HEK293 (cell line): Measurements from ENCODE around the gene CCDC146.

Experiments used
- CTCF ChIA-PET: fragments of 350-600 bp; formaldehyde crosslinking; extraction: SDS; loops from one replicate; lab custom pipeline; 2021; ENCODE audit warnings: antibody characterized with exemption; lab: Yijun Ruan, JAX
- POLR2A ChIA-PET: fragments of 300-600 bp; formaldehyde crosslinking; extraction: SDS; loops from one replicate; lab custom pipeline; 2020; ENCODE audit warnings: antibody characterized with exemption, inconsistent platforms; lab: Yijun Ruan, JAX
- H3K27ac ChIP-seq: fragments of 200-500 bp; sonication (Bioruptor generic); 2 replicates; pipeline ENCODE4 v1.5.1; 2014; ENCODE audit warnings: low read depth, low read length, control low read depth, inconsistent platforms; ENCODE audit errors: extremely low read depth
- H3K36me3 ChIP-seq, 2 experiments: fragments of 200-500 bp in 1 of 2; sonication (Bioruptor generic) in 1 of 2; 1 replicate in 1 of 2; 2 replicates in 1 of 2; pipeline ENCODE4 v1.5.1; 2014 to 2017; ENCODE audit warnings: inconsistent platforms in 2 of 2, low read length in 2 of 2; ENCODE audit not compliant: control insufficient read depth in 2 of 2, insufficient read depth in 1 of 2
- H3K4me1 ChIP-seq: fragments of 200-500 bp; sonication (Bioruptor generic); 2 replicates; pipeline ENCODE4 v1.5.1; 2014; ENCODE audit warnings: mild to moderate bottlenecking, low read length, inconsistent platforms; ENCODE audit not compliant: control insufficient read depth, insufficient read depth
- H3K4me3 ChIP-seq: 2 replicates; pipeline ENCODE4 v1.5.1; 2011; ENCODE audit warnings: low read depth, mild to moderate bottlenecking, control low read depth, low read length, moderate library complexity
- H3K9me3 ChIP-seq: fragments of 200-500 bp; sonication (Bioruptor generic); 2 replicates; pipeline ENCODE4 v1.5.1; 2014; ENCODE audit warnings: low read depth, low read length, inconsistent platforms; ENCODE audit not compliant: control insufficient read depth, insufficient read depth
- AEBP2 ChIP-seq: fragments of 450-650 bp; formaldehyde crosslinking; IDR thresholded peaks from 2 replicates; pipeline ENCODE4 v1.5.1; 2016; ENCODE audit warnings: missing biosample characterization, missing genetic modification characterization, borderline replicate concordance
- CTCF ChIP-seq: fragments of 450-650 bp; formaldehyde crosslinking; IDR thresholded peaks from 2 replicates; pipeline ENCODE4 v1.5.1; 2016; ENCODE audit warnings: missing biosample characterization, missing genetic modification characterization
- HOXA7 ChIP-seq: sonication (generic); formaldehyde crosslinking; IDR thresholded peaks from 2 replicates; pipeline ENCODE4 v1.8.1; 2022; ENCODE audit warnings: missing genetic modification reagents, borderline replicate concordance
- OSR2 ChIP-seq: fragments of 450-650 bp; formaldehyde crosslinking; IDR thresholded peaks from 2 replicates; pipeline ENCODE4 v1.5.1; 2016; ENCODE audit warnings: missing biosample characterization, missing genetic modification characterization
- RBAK ChIP-seq: fragments of 450-650 bp; formaldehyde crosslinking; IDR thresholded peaks from 2 replicates; pipeline ENCODE4 v1.5.1; 2016; ENCODE audit warnings: missing biosample characterization, missing genetic modification characterization
- SCRT1 ChIP-seq: fragments of 450-650 bp; formaldehyde crosslinking; IDR thresholded peaks from 2 replicates; pipeline ENCODE4 v1.5.1; 2016; ENCODE audit warnings: missing biosample characterization, missing genetic modification characterization, borderline replicate concordance
- SCRT2 ChIP-seq: fragments of 450-650 bp; formaldehyde crosslinking; IDR thresholded peaks from 2 replicates; pipeline ENCODE4 v1.5.1; 2016; ENCODE audit warnings: missing biosample characterization, missing genetic modification characterization
- SP3 ChIP-seq: fragments of 450-650 bp; formaldehyde crosslinking; IDR thresholded peaks from 2 replicates; pipeline ENCODE4 v1.5.1; 2016; ENCODE audit warnings: missing biosample characterization, missing genetic modification characterization
- ZBTB1 ChIP-seq: fragments of 450-650 bp; formaldehyde crosslinking; IDR thresholded peaks from 2 replicates; pipeline ENCODE4 v1.5.1; 2016; ENCODE audit warnings: missing biosample characterization, missing genetic modification characterization
- ZBTB11 ChIP-seq: fragments of 450-650 bp; formaldehyde crosslinking; conservative IDR thresholded peaks from 2 replicates; pipeline ENCODE4 v1.5.1; 2016; ENCODE audit warnings: low read depth, missing biosample characterization, missing genetic modification characterization
- ZBTB21 ChIP-seq: fragments of 450-650 bp; formaldehyde crosslinking; IDR thresholded peaks from 2 replicates; pipeline ENCODE4 v1.5.1; 2017; ENCODE audit warnings: missing biosample characterization, missing genetic modification characterization
- ZBTB49 ChIP-seq: fragments of 450-650 bp; formaldehyde crosslinking; IDR thresholded peaks from 2 replicates; pipeline ENCODE4 v1.5.1; 2016; ENCODE audit warnings: missing biosample characterization, missing genetic modification characterization, low read depth
- ZBTB7A ChIP-seq: fragments of 450-650 bp; formaldehyde crosslinking; IDR thresholded peaks from 2 replicates; pipeline ENCODE4 v1.5.1; 2016; ENCODE audit warnings: low read depth, missing biosample characterization, missing genetic modification characterization
- ZNF133 ChIP-seq: fragments of 450-650 bp; formaldehyde crosslinking; IDR thresholded peaks from 2 replicates; pipeline ENCODE4 v1.5.1; 2016; ENCODE audit warnings: missing biosample characterization, missing genetic modification characterization
- ZNF140 ChIP-seq: fragments of 450-650 bp; formaldehyde crosslinking; IDR thresholded peaks from 2 replicates; pipeline ENCODE4 v1.5.1; 2016; ENCODE audit warnings: missing biosample characterization, missing genetic modification characterization
- ZNF302 ChIP-seq: fragments of 450-650 bp; formaldehyde crosslinking; IDR thresholded peaks from 2 replicates; pipeline ENCODE4 v1.5.1; 2016; ENCODE audit warnings: missing biosample characterization, missing genetic modification characterization, low read depth
- ZNF335 ChIP-seq: fragments of 450-650 bp; formaldehyde crosslinking; conservative IDR thresholded peaks from 2 replicates; pipeline ENCODE4 v1.5.1; 2016; ENCODE audit warnings: missing biosample characterization, missing genetic modification characterization
- ZNF350 ChIP-seq: fragments of 450-650 bp; formaldehyde crosslinking; IDR thresholded peaks from 2 replicates; pipeline ENCODE4 v1.5.0; 2017; ENCODE audit warnings: missing biosample characterization, mild to moderate bottlenecking, missing genetic modification characterization
- ZNF473 ChIP-seq: fragments of 450-650 bp; formaldehyde crosslinking; IDR thresholded peaks from 2 replicates; pipeline ENCODE4 v1.5.1; 2017; ENCODE audit warnings: missing biosample characterization, missing genetic modification characterization
- ZNF510 ChIP-seq: fragments of 450-650 bp; formaldehyde crosslinking; IDR thresholded peaks from 2 replicates; pipeline ENCODE4 v1.5.1; 2018; ENCODE audit warnings: mild to moderate bottlenecking, missing genetic modification characterization, missing biosample characterization; ENCODE audit not compliant: insufficient replicate concordance
- ZNF548 ChIP-seq: fragments of 450-650 bp; formaldehyde crosslinking; IDR thresholded peaks from 2 replicates; pipeline ENCODE4 v1.5.1; 2016; ENCODE audit warnings: missing biosample characterization, missing genetic modification characterization
- ZNF585B ChIP-seq: fragments of 450-650 bp; formaldehyde crosslinking; IDR thresholded peaks from 2 replicates; pipeline ENCODE4 v1.5.1; 2016; ENCODE audit warnings: missing biosample characterization, missing genetic modification characterization
- ZNF610 ChIP-seq: fragments of 450-650 bp; formaldehyde crosslinking; IDR thresholded peaks from 2 replicates; pipeline ENCODE4 v1.5.1; 2016; ENCODE audit warnings: missing biosample characterization, missing genetic modification characterization, borderline replicate concordance
- ZNF623 ChIP-seq: fragments of 450-650 bp; formaldehyde crosslinking; IDR thresholded peaks from 2 replicates; pipeline ENCODE4 v1.5.1; 2016; ENCODE audit warnings: missing biosample characterization, missing genetic modification characterization
- ZNF837 ChIP-seq: fragments of 450-650 bp; formaldehyde crosslinking; IDR thresholded peaks from 2 replicates; pipeline ENCODE4 v1.5.1; 2016; ENCODE audit warnings: missing biosample characterization, missing genetic modification characterization
- ZSCAN18 ChIP-seq: fragments of 450-650 bp; formaldehyde crosslinking; IDR thresholded peaks from 2 replicates; pipeline ENCODE4 v1.5.1; 2016; ENCODE audit warnings: missing biosample characterization, missing genetic modification characterization

Gene CCDC146

GRCh38 chr7:77313085-77313484, 190.7 kb downstream of the CCDC146 start:
- H3K4me3 ChIP-seq: no peak overlapping the region
- H3K4me1 ChIP-seq: no peaks in the 10 kb centered on the region
- ChIA-PET CTCF (interaction anchor here (0.7 kb wide), 1 partner anchor 66 kb away, joined by 3 read pairs; no protein-coding TSS in a partner anchor), POLR2A (no interaction called here)
- TF ChIP-seq ZNF140 (tag by site-specific recombination) (no peak), ZNF548 (tag by site-specific recombination) (no peak), ZBTB1 (tag by site-specific recombination) (no peak), ZBTB11 (tag by site-specific recombination) (no peak), ZBTB7A (tag by site-specific recombination) (no peak), ZSCAN18 (no peak), SP3 (tag by site-specific recombination) (no peak), ZNF335 (no peak), SCRT2 (no peak), ZNF623 (tag by site-specific recombination) (no peak), ZNF133 (no peak), ZNF350 (no peak), ZNF837 (no peak), ZNF302 (tag by site-specific recombination) (no peak), HOXA7 (CRISPR knock-in tag) (no peak)
- H3K36me3 ChIP-seq: no peaks in the 10 kb centered on the region
- H3K9me3 ChIP-seq: no peaks in the 10 kb centered on the region
- no peak overlapping the region for H3K27ac ChIP-seq

- no peaks in the 10 kb centered on the region for H3K4me1 ChIP-seq
- no peak overlapping the region for H3K4me3 ChIP-seq
- H3K27ac ChIP-seq: no peak overlapping the region
- POLR2A ChIA-PET: no interaction called here
- CTCF ChIA-PET: interaction anchor here (0.7 kb wide), 1 partner anchor 67 kb away, joined by 3 read pairs; no protein-coding TSS in a partner anchor
- H3K9me3 ChIP-seq: no peaks in the 10 kb centered on the region
- H3K36me3 ChIP-seq: no peaks in the 10 kb centered on the region
- TF ChIP-seq ZBTB21 (tag by site-specific recombination): no peak
- no peak for TF ChIP-seq ZNF510 (tag by site-specific recombination)
- no peak for TF ChIP-seq ZNF473
- TF ChIP-seq AEBP2 (tag by site-specific recombination): no peak
- no peak for TF ChIP-seq ZNF585B
- no peak for TF ChIP-seq ZNF610 (tag by site-specific recombination)
- TF ChIP-seq RBAK (tag by site-specific recombination): no peak
- no peak for TF ChIP-seq SCRT1
- TF ChIP-seq OSR2 (tag by site-specific recombination): no peak
- no peak for TF ChIP-seq CTCF
- no peak for TF ChIP-seq ZBTB49 (tag by site-specific recombination)
These were observed 191.6 kb downstream of the CCDC146 start for GRCh38 chr7:77313876-77314480.
